HFFc6 (cell line): ENCODE results near the gene PLA2G6. TPM values are rescaled to one million over a fixed set of nuclear protein-coding genes. Genes with fewer than 3 reads are reported as not detected.
A peak's percentile ranks its signal among the peaks of the same experiment; 100 is the strongest.
"Not testable (repeated sequence)": the region's sequence is repeated elsewhere in the genome, so short reads cannot be mapped to it uniquely, and the experiment has no call there.

Source experiments
- DNase-seq: peaks from one replicate; pipeline ENCODE4 v3.0.0-alpha.2; 2018
- H3K27ac Mint-ChIP-seq: 2 replicates; pipeline ENCODE4 v1.8.0; 2020; ENCODE audit warnings: mild to moderate bottlenecking, mixed read lengths
- H3K27me3 Mint-ChIP-seq: 2 replicates; pipeline ENCODE4 v1.8.0; 2021; ENCODE audit warnings: mild to moderate bottlenecking, moderate library complexity, mixed read lengths; ENCODE audit not compliant: insufficient read depth
- H3K36me3 Mint-ChIP-seq: 2 replicates; pipeline ENCODE4 v1.8.0; 2021; ENCODE audit warnings: low read depth, mixed read lengths
- H3K4me1 Mint-ChIP-seq: 2 replicates; pipeline ENCODE4 v1.8.0; 2020; ENCODE audit warnings: low read depth, mixed read lengths
- H3K4me3 Mint-ChIP-seq: 2 replicates; pipeline ENCODE4 v1.8.0; 2020; ENCODE audit warnings: mild to moderate bottlenecking, moderate library complexity, mixed read lengths
- H3K9me3 Mint-ChIP-seq: 2 replicates; pipeline ENCODE4 v1.8.0; 2020; ENCODE audit warnings: mild to moderate bottlenecking, mixed read lengths
- CTCF ChIP-seq: fragments of 200-600 bp; sonication (generic); IDR thresholded peaks from 2 replicates; pipeline ENCODE4 v1.5.0; 2021; ENCODE audit warnings: antibody characterized with exemption, mild to moderate bottlenecking
- total RNA-seq, 6 experiments: library from RNA; stranded (reverse); fragmentation: NEBNext Ultra II Directional; extraction: Animal tissue kit (Norgen Biotek cat#: 25700); gene quantifications; 2 replicates in 1 of 6; 3 replicates in 5 of 6; pipeline ENCODE4 v1.2.3, GENCODE V29; 2021

Gene PLA2G6
- total RNA-seq, 6 experiments from 2014 or later = 4.1 to 6.6 (median 5.3) TPM

GRCh38 chr22:38164551-38164918 lies 17.1 kb downstream of the PLA2G6 start:
- DNase-seq = no peak
- H3K4me1 Mint-ChIP-seq = peaks cover 24% of the 10 kb centered on the region
- peaks cover under 1% of the 10 kb centered on the region; the same call in 1 of the 2 replicates for H3K27me3 Mint-ChIP-seq
- no peak overlapping the region for H3K27ac Mint-ChIP-seq
- H3K9me3 Mint-ChIP-seq = no peaks in the 10 kb centered on the region
- no peak for TF ChIP-seq CTCF
- H3K36me3 Mint-ChIP-seq = no peaks in the 10 kb centered on the region
- no peak overlapping the region for H3K4me3 Mint-ChIP-seq

GRCh38 chr22:38163844-38164550 lies 17.6 kb downstream of the PLA2G6 start:
- Mint-ChIP-seq H3K27ac (no peak overlapping the region), H3K4me1 (peaks cover 24% of the 10 kb centered on the region), H3K27me3 (peaks cover 2% of the 10 kb centered on the region; the same call in 1 of the 2 replicates), H3K4me3 (no peak overlapping the region), H3K36me3 (no peaks in the 10 kb centered on the region), H3K9me3 (no peaks in the 10 kb centered on the region)
- DNase-seq = no peak
- no peak for TF ChIP-seq CTCF

- H3K27ac Mint-ChIP-seq = no peak overlapping the region
- H3K36me3 Mint-ChIP-seq = no peaks in the 10 kb centered on the region
- no peak for DNase-seq
- H3K4me3 Mint-ChIP-seq = no peak overlapping the region
- H3K4me1 Mint-ChIP-seq = peaks cover 24% of the 10 kb centered on the region
- H3K27me3 Mint-ChIP-seq = peaks cover 2% of the 10 kb centered on the region; the same call in 1 of the 2 replicates
- no peak for TF ChIP-seq CTCF
- no peaks in the 10 kb centered on the region for H3K9me3 Mint-ChIP-seq
Observed at GRCh38 chr22:38162881-38163843, 18.5 kb downstream of the PLA2G6 start.

- Mint-ChIP-seq H3K27me3 (peaks cover 2% of the 10 kb centered on the region; the same call in 1 of the 2 replicates), H3K27ac (no peak overlapping the region), H3K4me1 (peaks cover 7% of the 10 kb centered on the region; the same call in 1 of the 2 replicates), H3K36me3 (no peaks in the 10 kb centered on the region), H3K4me3 (no peak overlapping the region), H3K9me3 (no peaks in the 10 kb centered on the region)
- no peak for DNase-seq
- TF ChIP-seq CTCF = no peak
Observed at GRCh38 chr22:38155703-38156102, 25.9 kb downstream of the PLA2G6 start.

GRCh38 chr22:38154563-38154915 lies 27.1 kb downstream of the PLA2G6 start:
- H3K4me3 Mint-ChIP-seq, H3K4me1 Mint-ChIP-seq, H3K27ac Mint-ChIP-seq, H3K36me3 Mint-ChIP-seq, H3K9me3 Mint-ChIP-seq, H3K27me3 Mint-ChIP-seq, DNase-seq: not testable (repeated sequence)
- peak; percentile 35 for TF ChIP-seq CTCF
